Prostate gland (tissue), 2 donors: ENCODE results near the gene MAD1L1.

ENCODE experiments used
- CTCF ChIP-seq, 4 experiments: fragments of 200-600 bp in 2 of 4; fragments of 450-650 bp in 2 of 4; sonication (generic) in 2 of 4; IDR thresholded peaks; 1 replicate in 3 of 4; 2 replicates in 1 of 4; pipeline ENCODE4 v1.5.1; 2016 to 2019; ENCODE audit warnings: antibody characterized with exemption in 4 of 4, mild to moderate bottlenecking in 2 of 4, moderate library complexity in 2 of 4
- POLR2A ChIP-seq: fragments of 450-650 bp; IDR thresholded peaks from one replicate; pipeline ENCODE4 v1.6.1; 2016; ENCODE audit warnings: antibody characterized with exemption, mild to moderate bottlenecking

GRCh38 chr7:1839701-1840100 lies 393.0 kb downstream of the MAD1L1 start:
- TF ChIP-seq CTCF (IDR thresholded peaks at IDR 0.05) = no peak
- no peak for TF ChIP-seq POLR2A
